Measurements from ENCODE around the gene TMEM95.

The TMEM95 gene

DNA sequence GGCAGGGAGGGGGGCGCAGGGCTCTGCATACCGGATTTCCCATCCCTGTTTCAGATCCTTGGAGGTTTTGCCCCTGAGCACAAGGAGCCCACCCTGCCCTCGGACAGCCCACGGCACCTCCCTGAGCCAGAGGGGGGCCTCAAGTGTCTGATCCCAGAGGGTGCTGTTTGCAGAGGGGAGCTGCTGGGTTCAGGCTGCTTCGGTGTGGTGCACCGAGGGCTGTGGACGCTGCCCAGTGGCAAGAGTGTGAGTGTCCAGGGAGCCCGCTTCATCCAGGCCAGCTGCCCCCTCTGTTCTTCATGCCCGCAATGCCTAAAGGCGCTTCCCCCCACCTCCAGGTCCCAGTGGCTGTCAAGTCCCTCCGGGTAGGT, 28.4 kb downstream of the TMEM95 start:
- TF ChIP-seq, protein P1, sequence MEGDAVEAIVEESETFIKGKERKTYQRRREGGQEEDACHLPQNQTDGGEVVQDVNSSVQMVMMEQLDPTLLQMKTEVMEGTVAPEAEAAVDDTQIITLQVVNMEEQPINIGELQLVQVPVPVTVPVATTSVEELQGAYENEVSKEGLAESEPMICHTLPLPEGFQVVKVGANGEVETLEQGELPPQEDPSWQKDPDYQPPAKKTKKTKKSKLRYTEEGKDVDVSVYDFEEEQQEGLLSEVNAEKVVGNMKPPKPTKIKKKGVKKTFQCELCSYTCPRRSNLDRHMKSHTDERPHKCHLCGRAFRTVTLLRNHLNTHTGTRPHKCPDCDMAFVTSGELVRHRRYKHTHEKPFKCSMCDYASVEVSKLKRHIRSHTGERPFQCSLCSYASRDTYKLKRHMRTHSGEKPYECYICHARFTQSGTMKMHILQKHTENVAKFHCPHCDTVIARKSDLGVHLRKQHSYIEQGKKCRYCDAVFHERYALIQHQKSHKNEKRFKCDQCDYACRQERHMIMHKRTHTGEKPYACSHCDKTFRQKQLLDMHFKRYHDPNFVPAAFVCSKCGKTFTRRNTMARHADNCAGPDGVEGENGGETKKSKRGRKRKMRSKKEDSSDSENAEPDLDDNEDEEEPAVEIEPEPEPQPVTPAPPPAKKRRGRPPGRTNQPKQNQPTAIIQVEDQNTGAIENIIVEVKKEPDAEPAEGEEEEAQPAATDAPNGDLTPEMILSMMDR (IDR thresholded peaks at IDR 0.05; ENCODE audit: extremely low read depth, missing control alignments): no peak
- no peak for DNase-seq (ENCODE audit: low spot score)

DNA sequence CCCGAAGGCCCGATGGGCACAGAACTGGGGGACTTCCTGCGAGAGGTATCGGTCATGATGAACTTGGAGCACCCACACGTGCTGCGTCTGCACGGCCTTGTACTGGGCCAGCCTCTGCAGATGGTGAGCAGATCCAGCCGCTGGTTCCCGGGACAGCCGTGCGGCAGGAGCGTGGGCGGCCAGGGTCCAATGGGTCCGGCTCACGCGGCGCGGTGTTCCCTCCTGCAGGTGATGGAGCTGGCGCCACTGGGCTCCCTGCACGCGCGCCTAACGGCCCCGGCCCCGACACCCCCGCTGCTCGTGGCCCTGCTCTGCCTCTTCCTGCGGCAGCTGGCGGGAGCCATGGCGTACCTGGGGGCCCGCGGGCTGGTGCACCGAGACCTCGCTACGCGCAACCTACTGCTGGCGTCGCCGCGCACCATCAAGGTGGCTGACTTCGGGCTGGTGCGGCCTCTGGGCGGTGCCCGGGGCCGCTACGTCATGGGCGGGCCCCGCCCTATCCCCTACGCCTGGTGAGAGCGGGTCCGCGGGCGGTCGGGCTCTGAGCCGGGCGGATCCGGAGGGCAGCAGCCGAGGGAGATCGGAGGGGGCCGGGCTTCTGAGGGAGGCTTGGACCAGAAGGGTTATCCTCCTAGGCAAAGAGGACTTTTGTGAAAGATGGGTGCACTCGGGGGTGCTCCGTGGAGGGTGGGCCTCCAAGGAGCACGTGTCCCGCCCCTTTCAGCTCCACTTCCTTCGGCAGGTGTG, 29.0 kb downstream of the TMEM95 start:
- DNase-seq (ENCODE audit: low spot score): peak; percentile 95
- TF ChIP-seq, protein P1 (IDR thresholded peaks at IDR 0.05; ENCODE audit: extremely low read depth, missing control alignments): no peak

DNA sequence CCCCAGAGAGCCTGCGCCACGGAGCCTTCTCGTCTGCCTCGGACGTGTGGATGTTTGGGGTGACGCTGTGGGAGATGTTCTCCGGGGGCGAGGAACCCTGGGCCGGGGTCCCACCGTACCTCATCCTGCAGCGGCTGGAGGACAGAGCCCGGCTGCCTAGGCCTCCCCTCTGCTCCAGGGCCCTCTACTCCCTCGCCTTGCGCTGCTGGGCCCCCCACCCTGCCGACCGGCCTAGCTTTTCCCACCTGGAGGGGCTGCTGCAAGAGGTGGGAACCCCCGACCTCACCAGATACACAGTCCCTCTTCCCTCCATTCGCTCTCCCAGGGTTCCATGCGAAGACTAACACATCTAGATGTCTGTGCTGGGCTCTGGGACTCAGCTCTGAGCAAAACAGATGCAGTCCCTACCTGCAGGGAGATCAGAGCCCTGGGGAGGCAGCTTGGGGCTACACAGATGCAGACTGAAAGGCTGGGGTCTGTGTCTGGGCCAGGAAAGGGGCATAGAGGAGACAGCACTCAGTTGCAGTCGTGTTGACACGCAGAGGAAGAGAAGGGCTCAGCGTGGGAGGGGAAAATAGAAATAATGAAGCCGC, 29.6 kb downstream of the TMEM95 start:
- no peak for DNase-seq (ENCODE audit: low spot score)
- TF ChIP-seq, protein P1 (IDR thresholded peaks at IDR 0.05; ENCODE audit: extremely low read depth, missing control alignments): no peak

DNA sequence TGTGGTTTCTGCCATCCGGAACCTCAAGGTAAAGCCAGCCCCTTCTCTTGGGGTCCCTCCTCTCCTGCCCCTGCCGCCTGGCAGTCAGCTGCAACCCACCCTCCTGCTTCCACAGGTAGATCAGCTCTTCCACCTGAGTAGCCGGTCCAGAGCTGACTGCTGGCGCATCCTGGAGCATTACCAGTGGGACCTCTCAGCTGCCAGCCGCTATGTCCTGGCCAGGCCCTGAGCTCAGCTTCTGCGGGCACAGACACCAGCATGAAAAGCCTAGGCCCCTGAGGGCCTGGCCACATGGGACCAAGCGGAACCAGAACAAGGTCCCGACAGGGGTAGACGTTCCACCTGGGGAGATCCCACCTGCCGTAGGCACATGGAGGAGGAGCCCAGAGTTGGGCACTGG, 33.9 kb downstream of the TMEM95 start:
- no peak for DNase-seq (ENCODE audit: low spot score)
- TF ChIP-seq, protein P1 (IDR thresholded peaks at IDR 0.05; ENCODE audit: extremely low read depth, missing control alignments): no peak

DNA sequence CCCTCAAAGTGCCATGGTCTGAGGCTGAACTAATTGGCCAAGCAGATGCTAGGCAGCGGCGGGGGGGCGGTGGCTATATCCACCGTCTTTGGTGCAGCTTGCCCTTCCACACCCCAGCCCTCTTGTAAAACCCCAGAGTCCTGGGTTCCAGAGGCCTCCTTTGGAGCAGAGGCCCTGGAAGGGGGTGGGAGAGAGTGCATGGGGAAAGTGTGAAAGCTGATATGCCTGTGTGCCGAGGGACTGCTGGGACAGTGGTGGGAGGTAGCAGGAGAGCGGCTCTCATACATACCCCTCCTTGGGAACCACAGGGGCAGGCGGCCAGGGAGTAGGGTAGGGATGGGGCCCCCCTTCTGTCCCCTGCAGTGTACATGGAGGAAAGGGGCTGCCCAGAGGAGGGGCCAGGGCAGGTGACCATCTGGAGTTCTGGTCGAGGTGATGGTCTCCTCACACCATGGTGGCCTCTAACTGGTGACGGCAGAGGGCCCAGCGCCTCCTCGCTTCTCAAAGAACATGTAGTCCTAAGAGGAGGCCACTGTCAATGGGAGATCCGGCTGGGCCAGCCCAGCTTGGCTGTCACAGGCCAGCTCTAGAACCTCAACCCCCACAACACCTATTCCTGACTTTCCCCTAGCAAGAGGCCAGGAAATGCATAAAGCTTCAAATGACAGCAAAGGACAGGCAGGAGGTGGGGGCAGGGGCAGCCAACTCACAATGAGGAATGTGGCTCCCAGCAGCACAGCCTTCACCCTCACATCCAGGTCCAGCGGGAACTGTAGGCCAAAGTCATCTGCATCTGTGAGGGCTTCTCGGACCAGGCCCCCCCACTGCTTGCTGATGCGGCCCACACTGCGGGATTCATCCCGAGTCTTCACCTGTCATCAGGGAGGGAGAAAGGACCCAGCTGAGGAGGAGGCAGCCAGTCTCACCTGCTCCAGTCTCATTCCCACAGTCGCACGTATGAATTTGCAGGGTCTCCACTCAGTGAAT, 35.3 kb downstream of the TMEM95 start:
- TF ChIP-seq, protein P1 (IDR thresholded peaks at IDR 0.05; ENCODE audit: extremely low read depth, missing control alignments): no peak
- no peak for DNase-seq (ENCODE audit: low spot score)

DNA sequence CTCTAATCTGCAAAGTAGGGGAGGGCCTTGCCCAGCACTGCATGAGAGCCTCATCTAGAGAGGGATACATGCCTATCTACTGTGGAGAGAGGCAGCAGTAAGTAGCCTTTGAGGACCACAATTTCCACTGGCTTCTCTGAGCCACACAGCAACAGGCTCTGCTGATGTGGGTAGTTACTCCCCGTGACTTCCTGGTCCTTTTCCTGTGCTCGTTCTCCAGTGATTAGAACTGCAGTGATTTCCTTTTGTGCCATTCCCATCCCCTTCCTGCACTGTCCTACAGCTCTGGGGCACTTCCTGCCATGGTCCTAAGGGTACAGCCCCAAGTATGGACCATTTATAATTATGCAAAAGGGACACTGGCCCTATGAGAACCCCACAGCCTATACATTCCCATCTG, 36.4 kb downstream of the TMEM95 start:
- DNase-seq (ENCODE audit: low spot score): no peak
- TF ChIP-seq, protein P1 (IDR thresholded peaks at IDR 0.05; ENCODE audit: extremely low read depth, missing control alignments): no peak

Measured in GM20000 (cell line).